Kidney (tissue), 14 donors: ENCODE results near the gene NPPC. TPM values are rescaled to one million over a fixed set of nuclear protein-coding genes. Genes with fewer than 3 reads are reported as not detected.

Experiments used
- DNase-seq, 5 donors: peaks; one replicate each; pipeline ENCODE4 v3.0.0-alpha.2; 2013 to 2020
- FAIRE-seq: peaks from 2 replicates; lab custom pipeline; 2012; peaks lifted over from hg19 to GRCh38; lab: Jason Lieb, UNC
- H3K27ac ChIP-seq, 2 donors: one replicate each; pipeline ENCODE4 v1.7.0; 2013; ENCODE audit warnings: low read depth in 2 of 2, low read length in 2 of 2, inconsistent platforms in 1 of 2
- H3K27me3 ChIP-seq: one replicate; pipeline ENCODE4 v1.7.1; 2013; ENCODE audit warnings: low read length, inconsistent platforms; ENCODE audit not compliant: control insufficient read depth, insufficient read depth
- H3K36me3 ChIP-seq, 3 donors: one replicate each; pipeline versions ENCODE4 v1.7.0 to v1.7.1; 2013; ENCODE audit warnings: low read length in 3 of 3, control low read depth in 1 of 3, inconsistent platforms in 1 of 3; ENCODE audit not compliant: insufficient read depth in 3 of 3, control insufficient read depth in 2 of 3
- H3K4me1 ChIP-seq, 3 donors: one replicate each; pipeline versions ENCODE4 v1.7.0 to v1.7.1; 2013; ENCODE audit warnings: low read length in 3 of 3, inconsistent platforms in 1 of 3, low read depth in 1 of 3; ENCODE audit not compliant: control insufficient read depth in 2 of 3, insufficient read depth in 2 of 3
- H3K4me3 ChIP-seq, 3 donors: one replicate each; pipeline versions ENCODE4 v1.7.0 to v1.8.1; 2013; ENCODE audit warnings: low read length in 3 of 3, control low read depth in 1 of 3, inconsistent platforms in 1 of 3
- H3K9ac ChIP-seq, 3 donors: one replicate each; pipeline versions ENCODE4 v1.7.0 to v1.7.1; 2013; ENCODE audit warnings: low read length in 3 of 3, control low read depth in 1 of 3, inconsistent platforms in 1 of 3
- H3K9me3 ChIP-seq, 3 donors: one replicate each; pipeline versions ENCODE4 v1.7.0 to v1.7.1; 2013; ENCODE audit warnings: low read length in 3 of 3, control low read depth in 1 of 3, inconsistent platforms in 1 of 3; ENCODE audit not compliant: control insufficient read depth in 2 of 3, insufficient read depth in 1 of 3
- intact Hi-C: fragments of 100-400 bp; cut with DNase I; formaldehyde crosslinking; loops from one replicate; pipeline ENCODE4 v1.11.1; 2022
- polyA plus RNA-seq: library from polyadenylated mRNA; stranded (reverse); fragments of 350-450 nt; fragmentation: Illumina TruSeq; extraction: RNeasy Lipid Tissue Mini Kit (QIAGEN cat#74804); gene quantifications from one replicate; pipeline ENCODE4 v1.2.3, GENCODE V29; 2014; ENCODE audit warnings: low read depth, low replicate concordance; ENCODE audit not compliant: insufficient read depth
- total RNA-seq: library from RNA; stranded (reverse); fragmentation: NEBNext Ultra II Directional; extraction: Animal tissue kit (Norgen Biotek cat#: 25700); gene quantifications from one replicate; pipeline ENCODE4 v1.2.1, GENCODE V29; 2021
- TF ChIP-seq, protein P1 (sequence below): IDR thresholded peaks from 3 replicates; pipeline ENCODE4 v1.5.1; 2012; ENCODE audit warnings: mild to moderate bottlenecking, moderate library complexity, borderline replicate concordance; ENCODE audit not compliant: insufficient read depth; ENCODE audit errors: extremely low read depth
- donor health status: control.
- donor health status: control.
- donor health status: control.
- donor health status: control.
- donor health status: control.
- donor health status: DM: yes; HTN: yes; CAD: no.
- donor health status: Normal renal cell carcinoma (clear cell type).

Gene NPPC
- total and polyA plus RNA-seq, 2 donors from 2014 or later: not detected

DNA sequence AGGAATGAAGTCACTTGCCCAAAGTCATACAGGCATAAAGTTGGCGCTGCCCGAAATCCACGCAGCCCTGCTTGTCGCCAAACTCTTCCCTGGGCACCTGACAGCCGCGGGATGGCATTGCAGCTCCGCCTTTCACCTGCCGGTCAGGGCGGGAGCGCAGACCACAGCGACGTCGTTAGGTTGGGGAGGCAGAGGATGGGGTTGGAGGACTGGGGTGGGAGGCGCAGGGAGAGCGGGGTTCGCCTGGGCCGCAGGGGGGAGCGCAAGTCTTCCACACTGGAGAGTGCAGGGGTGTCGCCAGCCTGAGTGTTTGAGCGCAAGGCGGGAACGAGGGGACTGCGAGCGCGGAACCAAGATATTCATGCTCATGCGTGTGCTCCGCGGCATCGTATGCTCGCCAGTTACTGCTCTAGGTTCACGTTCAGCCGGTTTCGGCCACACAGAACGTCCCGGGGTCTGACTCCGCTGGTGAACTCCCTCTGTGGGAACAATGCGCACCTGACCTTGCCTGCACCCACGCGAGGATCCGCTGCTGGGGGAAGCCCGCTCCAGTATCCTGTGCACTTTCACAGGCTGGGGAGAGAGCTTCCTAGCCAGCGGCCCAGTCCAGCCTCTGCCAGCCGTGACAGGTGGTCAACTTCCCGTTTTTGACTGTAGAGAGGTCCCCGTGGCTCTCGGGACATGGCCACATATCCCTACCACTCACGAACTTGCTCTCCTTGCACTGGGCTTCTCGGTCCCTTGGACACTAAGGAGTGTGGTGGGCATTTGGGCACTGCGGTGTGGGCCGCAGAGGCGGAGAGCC is 767 bp upstream of the NPPC start:
- DNase-seq (peak; percentile 64 to 73 (median 71)), FAIRE-seq (no peak)
- Histone ChIP-seq H3K9ac (no peak overlapping the region), H3K27me3 (peaks cover 28% of the 10 kb centered on the region), H3K9me3 (no peaks in the 10 kb centered on the region), H3K27ac (no peak overlapping the region), H3K4me3 (peak overlapping the region; percentile 17 to 51 (median 38)), H3K36me3 (no peaks in the 10 kb centered on the region), H3K4me1 (peaks cover 0 to 18% (median 0%) of the 10 kb centered on the region in 3 donors)
- TF ChIP-seq, protein P1, sequence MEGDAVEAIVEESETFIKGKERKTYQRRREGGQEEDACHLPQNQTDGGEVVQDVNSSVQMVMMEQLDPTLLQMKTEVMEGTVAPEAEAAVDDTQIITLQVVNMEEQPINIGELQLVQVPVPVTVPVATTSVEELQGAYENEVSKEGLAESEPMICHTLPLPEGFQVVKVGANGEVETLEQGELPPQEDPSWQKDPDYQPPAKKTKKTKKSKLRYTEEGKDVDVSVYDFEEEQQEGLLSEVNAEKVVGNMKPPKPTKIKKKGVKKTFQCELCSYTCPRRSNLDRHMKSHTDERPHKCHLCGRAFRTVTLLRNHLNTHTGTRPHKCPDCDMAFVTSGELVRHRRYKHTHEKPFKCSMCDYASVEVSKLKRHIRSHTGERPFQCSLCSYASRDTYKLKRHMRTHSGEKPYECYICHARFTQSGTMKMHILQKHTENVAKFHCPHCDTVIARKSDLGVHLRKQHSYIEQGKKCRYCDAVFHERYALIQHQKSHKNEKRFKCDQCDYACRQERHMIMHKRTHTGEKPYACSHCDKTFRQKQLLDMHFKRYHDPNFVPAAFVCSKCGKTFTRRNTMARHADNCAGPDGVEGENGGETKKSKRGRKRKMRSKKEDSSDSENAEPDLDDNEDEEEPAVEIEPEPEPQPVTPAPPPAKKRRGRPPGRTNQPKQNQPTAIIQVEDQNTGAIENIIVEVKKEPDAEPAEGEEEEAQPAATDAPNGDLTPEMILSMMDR: no peak
- intact Hi-C loops: loop anchor here (10.0 kb wide), 1 partner anchor 398 kb away; no protein-coding TSS in a partner anchor

DNA sequence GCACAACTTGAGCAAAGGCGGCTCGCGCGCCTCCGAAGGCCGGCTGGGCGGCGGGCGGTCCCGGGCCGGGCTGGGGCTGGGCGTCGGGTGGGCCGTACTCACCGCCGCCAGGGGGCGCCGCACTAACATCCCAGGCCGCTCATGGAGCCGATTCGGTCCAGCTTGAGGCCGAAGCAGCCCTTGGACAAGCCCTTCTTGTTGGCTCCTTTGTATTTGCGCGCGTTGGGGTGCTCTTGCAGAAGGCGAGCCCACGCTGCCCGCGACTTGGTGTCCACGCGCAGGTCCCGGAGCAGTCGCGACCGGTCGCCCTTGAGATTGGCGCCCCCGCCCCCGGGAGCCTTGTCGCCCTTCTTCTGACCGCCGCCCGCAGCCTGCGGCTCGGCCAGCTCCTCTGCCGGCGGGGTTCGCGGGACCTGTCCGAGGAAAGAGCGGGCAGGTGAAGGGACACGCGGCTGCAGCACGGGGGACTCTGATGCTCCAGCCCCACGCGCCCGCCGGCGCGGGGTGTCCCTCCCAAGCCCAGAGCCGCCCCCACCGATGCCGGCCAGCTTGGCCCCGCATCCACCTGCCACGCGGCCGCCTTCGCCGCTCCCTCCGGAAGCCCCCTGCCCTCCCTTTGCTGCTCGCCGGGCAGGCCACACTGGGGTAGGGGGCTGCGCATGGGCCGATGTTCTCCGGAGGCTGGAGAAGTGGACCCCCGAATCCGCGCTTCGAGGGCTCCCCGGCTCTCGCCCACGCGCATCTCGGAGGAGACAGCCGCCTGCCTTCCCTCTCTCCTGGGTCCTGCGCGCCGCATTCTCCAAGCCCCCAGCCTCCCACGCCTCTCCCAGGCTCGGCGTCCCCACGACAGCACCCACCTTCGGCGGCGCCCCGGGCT is 655 bp downstream of the NPPC start:
- no peak for FAIRE-seq

DNA sequence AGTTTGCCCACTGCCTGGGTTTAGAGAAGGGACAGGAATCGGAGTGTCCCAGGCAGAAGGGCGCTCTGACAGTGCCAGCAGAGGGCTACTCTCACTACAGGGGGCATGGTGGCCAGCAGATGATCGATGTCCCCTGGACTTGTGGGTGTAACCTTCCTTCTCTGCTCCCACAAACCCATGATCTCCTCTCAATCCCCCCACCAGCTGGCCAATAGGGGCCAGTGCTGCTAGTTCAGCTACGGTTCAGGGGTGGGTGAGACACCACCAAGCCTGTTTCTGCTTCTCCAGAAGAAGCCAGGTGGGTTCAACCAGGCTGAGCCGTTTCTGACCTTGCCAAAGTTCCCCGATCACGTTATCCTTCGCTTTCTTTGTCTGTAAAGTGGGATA is 1.3 kb downstream of the NPPC start:
- Histone ChIP-seq H3K27ac (no peak overlapping the region), H3K9me3 (no peaks in the 10 kb centered on the region), H3K36me3 (no peaks in the 10 kb centered on the region), H3K4me1 (peaks cover 0 to 18% (median 0%) of the 10 kb centered on the region in 3 donors), H3K27me3 (peaks cover 28% of the 10 kb centered on the region), H3K4me3 (no peak overlapping the region), H3K9ac (no peak overlapping the region)
- FAIRE-seq: no peak
- DNase-seq: no peak
- TF ChIP-seq, protein P1: no peak
- intact Hi-C loops: loop anchor here (10.0 kb wide), 1 partner anchor 400 kb away; no protein-coding TSS in a partner anchor

More for the DNA sequence above, 655 bp downstream of the NPPC start:
- TF ChIP-seq, protein P1: peak; percentile 86
- no peaks in the 10 kb centered on the region for H3K36me3 ChIP-seq
- no peak overlapping the region for H3K9ac ChIP-seq
- H3K27me3 ChIP-seq: peaks cover 28% of the 10 kb centered on the region
- no peaks in the 10 kb centered on the region for H3K9me3 ChIP-seq
- peak overlapping the region in 1 of 3 donors; percentile 51 for H3K4me3 ChIP-seq
- peaks cover 0 to 18% (median 0%) of the 10 kb centered on the region in 3 donors for H3K4me1 ChIP-seq
- intact Hi-C loops: loop anchor here (10.0 kb wide), 1 partner anchor 399 kb away; no protein-coding TSS in a partner anchor
- DNase-seq: peak; percentile 89 to 94 (median 91)
- H3K27ac ChIP-seq: no peak overlapping the region
